Mesenchymal stem cell (in vitro differentiated cells and primary cell): ENCODE data around the gene SKAP2.

Source experiments
- DNase-seq: peaks from one replicate; pipeline ENCODE4 v3.0.0-alpha.2; 2013
- H2AFZ ChIP-seq: one replicate; pipeline ENCODE4 v1.6.1; 2013; ENCODE audit warnings: low read depth, mild to moderate bottlenecking, control low read depth, inconsistent platforms, low read length, moderate library complexity
- H2AK5ac ChIP-seq: 2 replicates; pipeline ENCODE4 v1.6.1; 2013; ENCODE audit warnings: low read length, moderate library complexity, mild to moderate bottlenecking, inconsistent platforms; ENCODE audit not compliant: severe bottlenecking
- H2BK120ac ChIP-seq: one replicate; pipeline ENCODE4 v1.6.1; 2013; ENCODE audit warnings: low read depth, mild to moderate bottlenecking, inconsistent platforms, low read length, moderate library complexity
- H2BK12ac ChIP-seq, 2 experiments: one replicate each; pipeline ENCODE4 v1.6.1; 2013; ENCODE audit warnings: inconsistent platforms in 2 of 2, low read length in 2 of 2, mild to moderate bottlenecking in 2 of 2, moderate library complexity in 2 of 2, control low read depth in 1 of 2
- H2BK15ac ChIP-seq: one replicate; pipeline ENCODE4 v1.6.1; 2013; ENCODE audit warnings: mild to moderate bottlenecking, low read depth, inconsistent platforms; ENCODE audit not compliant: poor library complexity, severe bottlenecking
- H2BK5ac ChIP-seq: 2 replicates; pipeline ENCODE4 v1.6.1; 2013; ENCODE audit warnings: low read depth, mild to moderate bottlenecking, low read length, control low read depth, inconsistent platforms; ENCODE audit not compliant: poor library complexity, severe bottlenecking
- H3K14ac ChIP-seq, 2 experiments: one replicate each; pipeline ENCODE4 v1.6.1; 2013; ENCODE audit warnings: inconsistent platforms in 2 of 2, low read length in 2 of 2, control low read depth in 1 of 2, mild to moderate bottlenecking in 1 of 2, moderate library complexity in 1 of 2
- H3K18ac ChIP-seq, 2 experiments: one replicate each; pipeline ENCODE4 v1.6.1; 2013; ENCODE audit warnings: inconsistent platforms in 2 of 2, low read length in 2 of 2, control low read depth in 1 of 2, low read depth in 1 of 2, mild to moderate bottlenecking in 1 of 2
- H3K23ac ChIP-seq, 2 experiments: one replicate each; pipeline ENCODE4 v1.6.1; 2013; ENCODE audit warnings: inconsistent platforms in 2 of 2, low read length in 2 of 2, mild to moderate bottlenecking in 2 of 2, moderate library complexity in 2 of 2, control low read depth in 1 of 2
- H3K27ac ChIP-seq: 2 replicates; pipeline ENCODE4 v1.5.1; 2013; ENCODE audit warnings: mild to moderate bottlenecking, moderate library complexity, low read length, control low read depth, inconsistent platforms; ENCODE audit not compliant: poor library complexity, severe bottlenecking
- H3K27me3 ChIP-seq, 2 experiments: 2 replicates each; pipeline versions ENCODE4 v1.6.1 to v1.7.0; 2013; ENCODE audit warnings: low read length in 2 of 2, mild to moderate bottlenecking in 2 of 2, moderate library complexity in 2 of 2, control low read depth in 1 of 2, inconsistent platforms in 1 of 2; ENCODE audit not compliant: control insufficient read depth in 1 of 2, insufficient read depth in 1 of 2
- H3K36me3 ChIP-seq, 2 experiments: 2 replicates each; pipeline versions ENCODE4 v1.6.1 to v1.7.0; 2013; ENCODE audit warnings: low read length in 2 of 2, control low read depth in 1 of 2, inconsistent platforms in 1 of 2, low read depth in 1 of 2, mild to moderate bottlenecking in 1 of 2; ENCODE audit not compliant: insufficient read depth in 2 of 2, control insufficient read depth in 1 of 2
- H3K4ac ChIP-seq, 2 experiments: one replicate each; pipeline ENCODE4 v1.6.1; 2013; ENCODE audit warnings: inconsistent platforms in 2 of 2, low read length in 2 of 2, mild to moderate bottlenecking in 2 of 2, moderate library complexity in 2 of 2, control low read depth in 1 of 2, low read depth in 1 of 2
- H3K4me1 ChIP-seq: 2 replicates; pipeline ENCODE4 v1.6.1; 2013; ENCODE audit warnings: low read depth, low read length, control low read depth; ENCODE audit not compliant: control insufficient read depth, insufficient read depth
- H3K4me2 ChIP-seq: 2 replicates; pipeline ENCODE4 v1.6.1; 2013; ENCODE audit warnings: low read length, mild to moderate bottlenecking, inconsistent platforms; ENCODE audit not compliant: poor library complexity, severe bottlenecking
- H3K4me3 ChIP-seq, 2 experiments: 2 replicates each; pipeline versions ENCODE4 v1.5.1 to v1.7.0; 2013; ENCODE audit warnings: low read length in 2 of 2, mild to moderate bottlenecking in 2 of 2, control low read depth in 1 of 2, low read depth in 1 of 2; ENCODE audit not compliant: insufficient read depth in 1 of 2
- H3K79me1 ChIP-seq: replicated peaks from 2 replicates; pipeline ENCODE4 v1.6.1; 2013; ENCODE audit warnings: mild to moderate bottlenecking, control low read depth, low read length, inconsistent platforms; ENCODE audit not compliant: poor library complexity, severe bottlenecking
- H3K9ac ChIP-seq: 2 replicates; pipeline ENCODE4 v1.7.0; 2013; ENCODE audit warnings: mild to moderate bottlenecking, low read length, moderate library complexity
- H3K9me3 ChIP-seq: 2 replicates; pipeline ENCODE4 v1.7.0; 2013; ENCODE audit warnings: mild to moderate bottlenecking, low read length; ENCODE audit not compliant: control insufficient read depth
- H4K8ac ChIP-seq: one replicate; pipeline ENCODE4 v1.6.1; 2013; ENCODE audit warnings: inconsistent platforms, mild to moderate bottlenecking, low read length, moderate library complexity
- H4K91ac ChIP-seq: one replicate; pipeline ENCODE4 v1.6.1; 2013; ENCODE audit warnings: mild to moderate bottlenecking, low read length, inconsistent platforms
- WGBS: methylation state at CpG from one replicate; pipeline ENCODE4 v1.1.7; 2013; ENCODE audit warnings: mixed read lengths; 5-methylcytosine and 5-hydroxymethylcytosine counted together

Gene SKAP2

DNA sequence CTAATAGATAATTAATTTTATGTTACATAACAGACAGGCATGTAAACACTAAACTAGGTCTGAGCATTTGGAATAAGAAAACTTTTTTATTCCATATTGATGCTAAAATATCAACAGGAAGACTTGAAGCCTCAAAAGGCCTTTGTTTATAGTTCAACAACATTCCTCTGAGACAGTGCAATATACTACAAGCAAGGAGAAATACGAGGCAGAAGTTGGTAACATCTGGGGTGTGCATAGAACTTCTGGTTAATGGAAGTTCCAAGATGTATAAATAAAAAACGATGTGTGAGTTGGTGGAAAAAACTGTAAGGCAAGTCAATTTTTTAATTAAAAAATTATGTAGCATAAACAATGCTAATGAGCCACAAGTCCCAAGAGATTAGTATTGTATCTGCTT lies 139.6 kb downstream of the SKAP2 start:
- no peaks in the 10 kb centered on the region for H3K79me1 ChIP-seq
- no peak overlapping the region for H2BK15ac ChIP-seq
- no peak overlapping the region for H2BK5ac ChIP-seq
- H2BK12ac ChIP-seq = no peak overlapping the region
- H3K23ac ChIP-seq = no peak overlapping the region
- H3K14ac ChIP-seq = no peak overlapping the region
- no peak overlapping the region for H3K4ac ChIP-seq
- no peak overlapping the region for H3K4me3 ChIP-seq
- H2BK120ac ChIP-seq = no peak overlapping the region
- H4K91ac ChIP-seq = no peak overlapping the region
- H3K4me1 ChIP-seq = peaks cover 2% of the 10 kb centered on the region
- DNase-seq = no peak
- H3K9me3 ChIP-seq = no peaks in the 10 kb centered on the region
- no peaks in the 10 kb centered on the region for H3K27me3 ChIP-seq
- H4K8ac ChIP-seq = no peak overlapping the region
- no peak overlapping the region for H3K27ac ChIP-seq
- H3K18ac ChIP-seq = no peak overlapping the region
- no peak overlapping the region for H2AFZ ChIP-seq
- peaks cover 0 to 15% of the 10 kb centered on the region in 2 experiments for H3K36me3 ChIP-seq
- H2AK5ac ChIP-seq = no peak overlapping the region
- WGBS = 17% methylated on average over 2 of the region's 2 CpGs
- no peak overlapping the region for H3K4me2 ChIP-seq
- no peak overlapping the region for H3K9ac ChIP-seq

- WGBS = 53% methylated on average over 5 of the region's 5 CpGs
- no peak overlapping the region for H2BK12ac ChIP-seq
Observed at GRCh38 chr7:26723129-26723528, 141.3 kb downstream of the SKAP2 start.

DNA sequence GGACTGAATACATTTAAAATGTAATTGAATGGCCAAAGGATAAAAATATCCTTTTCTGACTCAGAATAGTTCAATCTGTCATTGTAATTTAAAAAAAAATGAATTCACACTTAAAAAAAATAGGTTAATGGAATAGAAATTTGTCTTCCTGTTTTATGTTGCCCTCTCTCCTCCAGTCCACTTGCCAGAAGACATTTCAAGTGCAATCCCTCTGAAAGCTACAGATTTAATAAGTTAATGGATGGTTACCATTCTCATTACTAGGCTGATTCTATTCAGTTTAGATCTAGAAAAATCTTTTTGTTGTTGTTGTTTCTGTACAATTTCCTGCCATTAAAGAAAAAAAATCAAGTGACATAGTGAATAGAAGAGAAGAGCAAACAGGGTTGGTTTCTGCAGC lies 142.9 kb downstream of the SKAP2 start:
- no peak overlapping the region for H3K23ac ChIP-seq
- H4K91ac ChIP-seq = no peak overlapping the region
- no peaks in the 10 kb centered on the region for H3K79me1 ChIP-seq
- no peak overlapping the region for H3K27ac ChIP-seq
- DNase-seq = no peak
- H3K9ac ChIP-seq = no peak overlapping the region
- no peak overlapping the region for H2BK5ac ChIP-seq
- peaks cover 2% of the 10 kb centered on the region for H3K4me1 ChIP-seq
- H3K27me3 ChIP-seq = no peaks in the 10 kb centered on the region
- H3K14ac ChIP-seq = no peak overlapping the region
- H3K9me3 ChIP-seq = no peaks in the 10 kb centered on the region
- H2BK15ac ChIP-seq = no peak overlapping the region
- no peak overlapping the region for H3K18ac ChIP-seq
- no peak overlapping the region for H3K4ac ChIP-seq
- peaks cover 2 to 19% of the 10 kb centered on the region in 2 experiments for H3K36me3 ChIP-seq
- H2AK5ac ChIP-seq = no peak overlapping the region
- H3K4me2 ChIP-seq = no peak overlapping the region
- H3K4me3 ChIP-seq = no peak overlapping the region
- H2AFZ ChIP-seq = no peak overlapping the region
- no peak overlapping the region for H4K8ac ChIP-seq
- H2BK12ac ChIP-seq = no peak overlapping the region
- H2BK120ac ChIP-seq = no peak overlapping the region

More at GRCh38 chr7:26723129-26723528, 141.3 kb downstream of the SKAP2 start:
- no peak overlapping the region for H3K14ac ChIP-seq
- H3K4me3 ChIP-seq = no peak overlapping the region
- no peak overlapping the region for H2AFZ ChIP-seq
- peaks cover 0 to 15% of the 10 kb centered on the region in 2 experiments for H3K36me3 ChIP-seq
- DNase-seq = no peak
- H4K8ac ChIP-seq = no peak overlapping the region
- no peak overlapping the region for H3K18ac ChIP-seq
- no peaks in the 10 kb centered on the region for H3K27me3 ChIP-seq
- no peak overlapping the region for H3K23ac ChIP-seq
- no peaks in the 10 kb centered on the region for H3K9me3 ChIP-seq
- no peak overlapping the region for H3K4ac ChIP-seq
- no peak overlapping the region for H2BK5ac ChIP-seq
- H3K79me1 ChIP-seq = no peaks in the 10 kb centered on the region
- no peak overlapping the region for H3K9ac ChIP-seq
- H3K4me1 ChIP-seq = peaks cover 2% of the 10 kb centered on the region
- no peak overlapping the region for H4K91ac ChIP-seq
- H2AK5ac ChIP-seq = no peak overlapping the region
- H2BK120ac ChIP-seq = no peak overlapping the region
- H3K4me2 ChIP-seq = no peak overlapping the region
- no peak overlapping the region for H2BK15ac ChIP-seq
- H3K27ac ChIP-seq = no peak overlapping the region

- Histone ChIP-seq H3K79me1 (no peaks in the 10 kb centered on the region), H2AFZ (no peak overlapping the region), H3K27me3 (no peaks in the 10 kb centered on the region), H4K91ac (no peak overlapping the region), H3K9me3 (no peaks in the 10 kb centered on the region), H2BK12ac (no peak overlapping the region), H2BK120ac (no peak overlapping the region), H3K4ac (no peak overlapping the region), H3K23ac (no peak overlapping the region), H2AK5ac (no peak overlapping the region), H3K27ac (no peak overlapping the region), H3K4me3 (no peak overlapping the region), H2BK5ac (no peak overlapping the region), H3K4me1 (no peaks in the 10 kb centered on the region), H3K14ac (no peak overlapping the region), H3K9ac (no peak overlapping the region), H2BK15ac (no peak overlapping the region), H3K4me2 (no peak overlapping the region), H3K36me3 (peaks cover 2 to 6% of the 10 kb centered on the region in 2 experiments), H3K18ac (no peak overlapping the region), H4K8ac (no peak overlapping the region)
- WGBS = no CpG with 5 or more reads among the region's 1 CpG
- no peak for DNase-seq
Observed at GRCh38 chr7:26718063-26718462, 146.3 kb downstream of the SKAP2 start.
